HepG2 (cell line): ENCODE results near the gene PPOX. TPM values are rescaled to one million over a fixed set of nuclear protein-coding genes. Genes with fewer than 3 reads are reported as not detected.

Experiments used
- ADNP ChIP-seq: sonication (generic); formaldehyde crosslinking; IDR thresholded peaks from 2 replicates; pipeline ENCODE4 v1.4.0; 2020; ENCODE audit warnings: missing genetic modification reagents
- ATAD3A ChIP-seq: sonication (generic); formaldehyde crosslinking; IDR thresholded peaks from 2 replicates; pipeline ENCODE4 v1.4.0; 2020; ENCODE audit warnings: missing genetic modification reagents
- CEBPB ChIP-seq: IDR thresholded peaks from 2 replicates; pipeline ENCODE4 v1.6.1; 2011; ENCODE audit warnings: low read depth, low read length, improper control_type of control experiment, borderline replicate concordance
- JARID2 ChIP-seq: sonication (generic); formaldehyde crosslinking; IDR thresholded peaks from 2 replicates; pipeline ENCODE4 v1.8.1; 2023; ENCODE audit warnings: missing genetic modification reagents, inconsistent platforms; ENCODE audit not compliant: insufficient replicate concordance
- MIXL1 ChIP-seq: IDR thresholded peaks from 2 replicates; pipeline ENCODE4 v1.6.1; 2016
- MLLT10 ChIP-seq: sonication (generic); formaldehyde crosslinking; IDR thresholded peaks from 2 replicates; pipeline ENCODE4 v1.4.0; 2020; ENCODE audit warnings: missing genetic modification reagents
- MYC ChIP-seq: sonication (generic); formaldehyde crosslinking; IDR thresholded peaks from 2 replicates; pipeline ENCODE4 v1.9.0; 2021; ENCODE audit warnings: missing genetic modification reagents, borderline replicate concordance
- PRMT3 ChIP-seq: sonication (generic); formaldehyde crosslinking; IDR thresholded peaks from 2 replicates; pipeline ENCODE4 v1.8.1; 2022; ENCODE audit warnings: low read depth, mild to moderate bottlenecking, moderate library complexity, missing genetic modification reagents, borderline replicate concordance
- SMAD1 ChIP-seq: sonication (generic); formaldehyde crosslinking; IDR thresholded peaks from 2 replicates; pipeline ENCODE4 v1.4.0; 2020; ENCODE audit warnings: missing genetic modification reagents, low read depth, mild to moderate bottlenecking, borderline replicate concordance
- SNAI1 ChIP-seq: sonication (generic); formaldehyde crosslinking; IDR thresholded peaks from 2 replicates; pipeline ENCODE4 v1.5.0; 2020; ENCODE audit warnings: mild to moderate bottlenecking, missing genetic modification reagents, borderline replicate concordance
- TAF15 ChIP-seq: fragments of 200-400 bp; formaldehyde crosslinking; IDR thresholded peaks from one replicate; pipeline ENCODE4 v1.6.1; 2018; ENCODE audit warnings: mild to moderate bottlenecking, low read depth, low read length; ENCODE audit not compliant: poor library complexity, severe bottlenecking
- ZNF230 ChIP-seq: sonication (generic); formaldehyde crosslinking; IDR thresholded peaks from 2 replicates; pipeline ENCODE4 v1.4.0; 2020; ENCODE audit warnings: mild to moderate bottlenecking, missing genetic modification reagents
- ZNF292 ChIP-seq: sonication (generic); formaldehyde crosslinking; IDR thresholded peaks from 2 replicates; pipeline ENCODE4 v1.8.1; 2022; ENCODE audit warnings: mild to moderate bottlenecking, low read depth, missing genetic modification reagents, borderline replicate concordance
- ZNF549 ChIP-seq: sonication (generic); formaldehyde crosslinking; IDR thresholded peaks from 2 replicates; pipeline ENCODE4 v1.5.0; 2020; ENCODE audit warnings: missing genetic modification reagents
- ZNF557 ChIP-seq: sonication (generic); formaldehyde crosslinking; IDR thresholded peaks from 2 replicates; pipeline ENCODE4 v1.4.0; 2020; ENCODE audit warnings: missing genetic modification reagents
- ZNF775 ChIP-seq: sonication (generic); formaldehyde crosslinking; IDR thresholded peaks from 2 replicates; pipeline ENCODE4 v1.4.0; 2020; ENCODE audit warnings: missing genetic modification reagents, mild to moderate bottlenecking, moderate library complexity, borderline replicate concordance
- ZNF790 ChIP-seq: sonication (generic); formaldehyde crosslinking; IDR thresholded peaks from 2 replicates; pipeline ENCODE4 v1.8.0; 2022; ENCODE audit warnings: missing genetic modification reagents, mild to moderate bottlenecking, borderline replicate concordance
- ZSCAN31 ChIP-seq: sonication (generic); formaldehyde crosslinking; IDR thresholded peaks from 2 replicates; pipeline ENCODE4 v1.5.0; 2020; ENCODE audit warnings: low read depth, mild to moderate bottlenecking, missing genetic modification reagents
- polyA plus RNA-seq, 8 experiments: library from polyadenylated mRNA; depleted of rRNA in 3 of 8; stranded (reverse) in 7 of 8; unstranded in 1 of 8; fragments of >200 nt; fragmentation: Illumina TruSeq in 4 of 8; extraction: Trizol in 4 of 8; gene quantifications; 2 replicates each; pipeline versions ENCODE4 v1.2.1 to v1.2.3, GENCODE V29; 2011 to 2016; ENCODE audit warnings: low read depth in 4 of 8, missing spikeins in 1 of 8, mixed read lengths in 1 of 8; ENCODE audit not compliant: insufficient read depth in 1 of 8
- total RNA-seq, 5 experiments: library from RNA; depleted of rRNA; stranded (reverse); fragments of >200 nt; fragmentation: Illumina TruSeq; extraction: Trizol; gene quantifications; 2 replicates each; pipeline ENCODE4 v1.2.3, GENCODE V29; 2016; ENCODE audit warnings: low read depth in 1 of 5
- TF ChIP-seq, protein P1 (sequence below): sonication (generic); formaldehyde crosslinking; conservative IDR thresholded peaks from 2 replicates; pipeline ENCODE4 v1.8.1; 2023; ENCODE audit warnings: missing genetic modification reagents
- TF ChIP-seq, protein P2 (sequence below): sonication (generic); formaldehyde crosslinking; IDR thresholded peaks from 2 replicates; pipeline ENCODE4 v1.8.0; 2022; ENCODE audit warnings: mild to moderate bottlenecking, missing genetic modification reagents
- TF ChIP-seq, protein P3 (sequence below): sonication (generic); IDR thresholded peaks from 2 replicates; pipeline ENCODE4 v1.6.1; 2016; ENCODE audit warnings: low read depth, borderline replicate concordance
- TF ChIP-seq, protein P4 (sequence below): sonication (generic); formaldehyde crosslinking; IDR thresholded peaks from 2 replicates; pipeline ENCODE4 v1.8.1; 2023; ENCODE audit warnings: mild to moderate bottlenecking, missing genetic modification reagents, borderline replicate concordance
- TF ChIP-seq, protein P5 (sequence below): IDR thresholded peaks from 2 replicates; pipeline ENCODE4 v1.6.1; 2012; ENCODE audit warnings: low read length, improper control_type of control experiment

Gene PPOX
- total and polyA plus RNA-seq, 2 of the 13 experiments (the other 11 are each of a cell fraction or from before 2014, with no cell fraction given): 15.5 to 27.7 TPM

DNA sequence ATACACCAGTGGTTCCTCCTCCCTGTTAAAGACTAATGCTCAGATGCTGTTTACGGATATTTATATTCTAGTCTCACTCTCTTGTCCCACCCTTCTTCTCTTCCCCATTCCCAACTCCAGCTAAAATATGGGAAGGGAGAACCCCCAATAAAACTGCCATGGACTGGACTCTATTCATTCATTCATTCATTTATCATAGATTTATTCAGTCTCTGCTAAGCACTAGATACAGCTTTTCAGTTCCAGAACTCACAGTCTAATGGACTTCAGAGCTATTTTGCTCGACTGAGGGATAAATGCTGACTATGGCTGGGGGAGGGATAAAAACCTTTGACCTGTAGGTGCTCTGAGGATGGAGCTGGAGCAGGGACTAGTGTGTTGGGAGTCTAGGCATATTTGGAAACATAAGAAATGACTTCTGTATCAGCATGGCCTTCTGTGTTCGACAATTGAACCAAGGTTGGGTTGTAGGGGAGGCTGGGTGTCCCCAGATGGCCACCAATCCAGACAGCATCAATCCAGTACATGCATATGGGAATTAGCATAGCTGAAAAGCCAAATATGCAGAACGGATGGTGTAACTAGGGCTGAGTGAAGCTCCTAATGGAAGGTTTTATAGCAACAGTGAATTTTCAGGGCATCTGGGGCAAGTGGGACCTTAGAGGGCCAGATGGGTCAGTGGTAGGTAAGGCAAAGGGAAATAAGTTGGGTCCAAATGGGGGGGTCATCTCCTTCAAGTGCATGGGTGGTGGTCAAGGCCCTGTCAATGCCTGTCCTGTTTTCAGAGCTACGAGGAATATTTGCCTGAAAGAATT, 53.1 kb downstream of the PPOX start (continued):
- TF ChIP-seq, protein P1, sequence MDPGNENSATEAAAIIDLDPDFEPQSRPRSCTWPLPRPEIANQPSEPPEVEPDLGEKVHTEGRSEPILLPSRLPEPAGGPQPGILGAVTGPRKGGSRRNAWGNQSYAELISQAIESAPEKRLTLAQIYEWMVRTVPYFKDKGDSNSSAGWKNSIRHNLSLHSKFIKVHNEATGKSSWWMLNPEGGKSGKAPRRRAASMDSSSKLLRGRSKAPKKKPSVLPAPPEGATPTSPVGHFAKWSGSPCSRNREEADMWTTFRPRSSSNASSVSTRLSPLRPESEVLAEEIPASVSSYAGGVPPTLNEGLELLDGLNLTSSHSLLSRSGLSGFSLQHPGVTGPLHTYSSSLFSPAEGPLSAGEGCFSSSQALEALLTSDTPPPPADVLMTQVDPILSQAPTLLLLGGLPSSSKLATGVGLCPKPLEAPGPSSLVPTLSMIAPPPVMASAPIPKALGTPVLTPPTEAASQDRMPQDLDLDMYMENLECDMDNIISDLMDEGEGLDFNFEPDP (CRISPR knock-in tag): no peak
- TF ChIP-seq, protein P2, sequence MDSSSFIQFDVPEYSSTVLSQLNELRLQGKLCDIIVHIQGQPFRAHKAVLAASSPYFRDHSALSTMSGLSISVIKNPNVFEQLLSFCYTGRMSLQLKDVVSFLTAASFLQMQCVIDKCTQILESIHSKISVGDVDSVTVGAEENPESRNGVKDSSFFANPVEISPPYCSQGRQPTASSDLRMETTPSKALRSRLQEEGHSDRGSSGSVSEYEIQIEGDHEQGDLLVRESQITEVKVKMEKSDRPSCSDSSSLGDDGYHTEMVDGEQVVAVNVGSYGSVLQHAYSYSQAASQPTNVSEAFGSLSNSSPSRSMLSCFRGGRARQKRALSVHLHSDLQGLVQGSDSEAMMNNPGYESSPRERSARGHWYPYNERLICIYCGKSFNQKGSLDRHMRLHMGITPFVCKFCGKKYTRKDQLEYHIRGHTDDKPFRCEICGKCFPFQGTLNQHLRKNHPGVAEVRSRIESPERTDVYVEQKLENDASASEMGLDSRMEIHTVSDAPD (CRISPR knock-in tag): 0 out of 2 replicates have a peak, but pooled peaks have one; percentile 52
- no peak for TF ChIP-seq ADNP (CRISPR knock-in tag)
- TF ChIP-seq, protein P3, sequence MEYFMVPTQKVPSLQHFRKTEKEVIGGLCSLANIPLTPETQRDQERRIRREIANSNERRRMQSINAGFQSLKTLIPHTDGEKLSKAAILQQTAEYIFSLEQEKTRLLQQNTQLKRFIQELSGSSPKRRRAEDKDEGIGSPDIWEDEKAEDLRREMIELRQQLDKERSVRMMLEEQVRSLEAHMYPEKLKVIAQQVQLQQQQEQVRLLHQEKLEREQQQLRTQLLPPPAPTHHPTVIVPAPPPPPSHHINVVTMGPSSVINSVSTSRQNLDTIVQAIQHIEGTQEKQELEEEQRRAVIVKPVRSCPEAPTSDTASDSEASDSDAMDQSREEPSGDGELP: no peak
- TF ChIP-seq JARID2 (CRISPR knock-in tag): no peak
- TF ChIP-seq, protein P4, sequence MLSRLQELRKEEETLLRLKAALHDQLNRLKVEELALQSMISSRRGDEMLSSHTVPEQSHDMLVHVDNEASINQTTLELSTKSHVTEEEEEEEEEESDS: no peak
- 0 out of 2 replicates have a peak, but pooled peaks have one; percentile 8 for TF ChIP-seq MLLT10
- no peak for TF ChIP-seq ZSCAN31
- 0 out of 2 replicates have a peak, but pooled peaks have one; percentile 51 for TF ChIP-seq SNAI1
- no peak for TF ChIP-seq ZNF775 (CRISPR knock-in tag)
- TF ChIP-seq ZNF230 (CRISPR knock-in tag): no peak
- TF ChIP-seq SMAD1 (CRISPR knock-in tag): no peak
- no peak for TF ChIP-seq TAF15
- TF ChIP-seq MIXL1: no peak
- TF ChIP-seq CEBPB: no peak
- no peak for TF ChIP-seq ZNF292 (CRISPR knock-in tag)
- no peak for TF ChIP-seq ZNF790 (CRISPR knock-in tag)
- no peak for TF ChIP-seq ZNF557 (CRISPR knock-in tag)
- TF ChIP-seq, protein P5, sequence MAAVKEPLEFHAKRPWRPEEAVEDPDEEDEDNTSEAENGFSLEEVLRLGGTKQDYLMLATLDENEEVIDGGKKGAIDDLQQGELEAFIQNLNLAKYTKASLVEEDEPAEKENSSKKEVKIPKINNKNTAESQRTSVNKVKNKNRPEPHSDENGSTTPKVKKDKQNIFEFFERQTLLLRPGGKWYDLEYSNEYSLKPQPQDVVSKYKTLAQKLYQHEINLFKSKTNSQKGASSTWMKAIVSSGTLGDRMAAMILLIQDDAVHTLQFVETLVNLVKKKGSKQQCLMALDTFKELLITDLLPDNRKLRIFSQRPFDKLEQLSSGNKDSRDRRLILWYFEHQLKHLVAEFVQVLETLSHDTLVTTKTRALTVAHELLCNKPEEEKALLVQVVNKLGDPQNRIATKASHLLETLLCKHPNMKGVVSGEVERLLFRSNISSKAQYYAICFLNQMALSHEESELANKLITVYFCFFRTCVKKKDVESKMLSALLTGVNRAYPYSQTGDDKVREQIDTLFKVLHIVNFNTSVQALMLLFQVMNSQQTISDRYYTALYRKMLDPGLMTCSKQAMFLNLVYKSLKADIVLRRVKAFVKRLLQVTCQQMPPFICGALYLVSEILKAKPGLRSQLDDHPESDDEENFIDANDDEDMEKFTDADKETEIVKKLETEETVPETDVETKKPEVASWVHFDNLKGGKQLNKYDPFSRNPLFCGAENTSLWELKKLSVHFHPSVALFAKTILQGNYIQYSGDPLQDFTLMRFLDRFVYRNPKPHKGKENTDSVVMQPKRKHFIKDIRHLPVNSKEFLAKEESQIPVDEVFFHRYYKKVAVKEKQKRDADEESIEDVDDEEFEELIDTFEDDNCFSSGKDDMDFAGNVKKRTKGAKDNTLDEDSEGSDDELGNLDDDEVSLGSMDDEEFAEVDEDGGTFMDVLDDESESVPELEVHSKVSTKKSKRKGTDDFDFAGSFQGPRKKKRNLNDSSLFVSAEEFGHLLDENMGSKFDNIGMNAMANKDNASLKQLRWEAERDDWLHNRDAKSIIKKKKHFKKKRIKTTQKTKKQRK: no peak
- TF ChIP-seq MYC (CRISPR knock-in tag): no peak
- no peak for TF ChIP-seq ZNF549 (CRISPR knock-in tag)
- TF ChIP-seq PRMT3: peak; percentile 56; the same call in 1 of the 2 replicates
- no peak for TF ChIP-seq ATAD3A (CRISPR knock-in tag)
